Heart left ventricle (tissue), 16 donors: ENCODE data around the gene ZNF614. TPM values are rescaled to one million over a fixed set of nuclear protein-coding genes. Genes with fewer than 3 reads are reported as not detected.
"Not testable (repeated sequence)": the region's sequence is repeated elsewhere in the genome, so short reads cannot be mapped to it uniquely, and the experiment has no call there.

Experiments
- ATAC-seq, 4 donors: fragments of 200-7000 bp; cut with Tn5 transposase; one replicate each; pipeline ENCODE4 v1.9.1; 2020 to 2022; ENCODE audit warnings: moderate library complexity in 4 of 4, mild to moderate bottlenecking in 3 of 4, moderate number of reproducible peaks in 1 of 4
- DNase-seq, 5 donors: peaks; one replicate each; pipeline ENCODE4 v3.0.0-alpha.2; 2020
- H3K27ac ChIP-seq, 12 donors: fragments of 200-600 bp; sonication (generic) in 4 of 12; one replicate each; pipeline versions ENCODE4 v1.5.0 to v1.8.0; 2016 to 2022; ENCODE audit warnings: mild to moderate bottlenecking in 2 of 12
- H3K27me3 ChIP-seq, 9 donors: fragments of 200-600 bp; sonication (generic) in 2 of 9; one replicate each; pipeline versions ENCODE4 v1.5.1 to v1.8.0; 2016 to 2022; ENCODE audit warnings: mild to moderate bottlenecking in 3 of 9
- H3K36me3 ChIP-seq, 9 donors: fragments of 200-600 bp; sonication (generic) in 2 of 9; one replicate each; pipeline versions ENCODE4 v1.5.0 to v1.8.0; 2018 to 2022; ENCODE audit warnings: mild to moderate bottlenecking in 2 of 9
- H3K4me1 ChIP-seq, 12 donors: fragments of 200-600 bp; sonication (generic) in 4 of 12; one replicate each; pipeline versions ENCODE4 v1.5.0 to v1.8.0; 2016 to 2022; ENCODE audit warnings: mild to moderate bottlenecking in 3 of 12
- H3K4me3 ChIP-seq, 12 donors: fragments of 200-600 bp; sonication (generic) in 4 of 12; one replicate each; pipeline versions ENCODE4 v1.5.0 to v1.8.0; 2017 to 2022; ENCODE audit warnings: mild to moderate bottlenecking in 9 of 12, moderate library complexity in 4 of 12
- H3K9me3 ChIP-seq, 12 donors: fragments of 200-600 bp; sonication (generic) in 4 of 12; one replicate each; pipeline versions ENCODE4 v1.5.0 to v1.8.0; 2016 to 2022; ENCODE audit warnings: mild to moderate bottlenecking in 1 of 12
- POLR2A ChIP-seq, 2 donors: fragments of 450-650 bp; IDR thresholded peaks; one replicate each; pipeline ENCODE4 v1.6.1; 2017; ENCODE audit warnings: antibody characterized with exemption in 2 of 2, mild to moderate bottlenecking in 2 of 2, moderate library complexity in 2 of 2
- WGBS, 4 donors: extraction: QIAGEN DNeasy Blood & Tissue Kit in 2 of 4; methylation state at CpG; one replicate each; pipeline versions ENCODE4 v1.1.5 to v1.1.7; 2013 to 2018; 5-methylcytosine and 5-hydroxymethylcytosine counted together
- intact Hi-C, 10 donors: fragments of 100-400 bp; cut with DNase I; formaldehyde crosslinking; loops; one replicate each; pipeline versions ENCODE4 v1.11.1 to v1.14.2; 2022
- polyA plus RNA-seq, 2 donors: library from polyadenylated mRNA; stranded (reverse); fragments of 200-250 nt; gene quantifications; one replicate each; pipeline ENCODE4 v1.2.3, GENCODE V29; 2013
- total RNA-seq, 9 donors: library from RNA; depleted of rRNA in 2 of 9; stranded (reverse); fragments of >200 nt in 2 of 9; fragmentation: NEBNext Ultra II Directional in 3 of 9; extraction: Animal tissue kit (Norgen Biotek cat#: 25700) in 3 of 9; gene quantifications; one replicate each; pipeline versions ENCODE4 v1.1.0 to v1.2.4, GENCODE V29; 2016 to 2023
- TF ChIP-seq, protein P1 (sequence below), 12 donors: fragments of 200-600 bp; sonication (generic) in 4 of 12; IDR thresholded peaks; one replicate each; pipeline versions ENCODE4 v1.5.0 to v1.8.0; 2018 to 2022; ENCODE audit warnings: antibody characterized with exemption in 12 of 12, mild to moderate bottlenecking in 5 of 12
- donor health status: ischemic (EF 13 %, LVEDD 7.1; RV severe dilation, severe dysfunction).
- donor health status: healthy with polysubstance abuse.
- donor health status: DM: no; HTN: yes; CAD: no.
- donor health status: DM: no; HTN: no; CAD: no.
- donor health status: ischemic (EF 25% LVEDD 6.9; RV normal size, moderate dysfunction).
- donor health status: ischemic (EF 25% LVEDD 5.7; RV mildly dilated, moderate dysfunction).
- donor health status: healthy.
- donor health status: DM: yes; HTN: yes; CAD: no.
- donor health status: ischemic (EF 35%, LVEDD 5.7; RV mildly dilated, moderate dysfunction).
- donor health status: nonischemic (EF 11% LVEDD 7.7; RV severe dilation, severe dysfunction).
- donor health status: DM: yes; HTN: yes; CAD: no.
- donor health status: PGD.
- donor health status: ischemic (EF 29% LVEDD 5.4; RV normal size, mild dysfunction).
- donor health status: nonischemic (EF 23%, LVEDD 6.1; RV moderate dilation, normal function).

ZNF614 gene
- total and polyA plus RNA-seq, 11 donors, result 2.1 to 7.9 (median 6.5) TPM

DNA sequence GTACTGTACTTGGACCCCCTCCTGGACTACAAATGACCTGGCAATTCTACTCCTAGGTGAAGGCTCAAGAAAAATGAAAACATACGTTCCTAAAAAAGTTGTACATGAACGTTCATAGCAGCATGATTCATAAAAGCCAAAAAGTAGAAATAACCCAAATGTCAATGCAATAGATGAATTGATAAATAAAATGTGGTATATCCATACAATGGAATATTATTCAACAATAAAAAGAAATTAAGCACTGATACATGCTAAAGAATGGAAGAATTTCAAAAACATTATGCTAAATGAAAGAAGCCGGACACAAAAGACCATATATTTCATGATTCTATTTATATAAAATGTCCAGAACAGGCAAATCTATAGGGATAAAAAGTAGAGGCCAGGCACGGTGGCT, 11.0 kb upstream of the ZNF614 start:
- intact Hi-C loops, result no loop called here
- DNase-seq (no peak), ATAC-seq (no peak)
- Histone ChIP-seq H3K4me3 (no peak overlapping the region), H3K36me3 (peaks cover 38 to 94% (median 89%) of the 10 kb centered on the region in 9 donors), H3K9me3 (peaks cover 0 to 91% (median 62%) of the 10 kb centered on the region in 12 donors), H3K27me3 (no peaks in the 10 kb centered on the region), H3K4me1 (no peaks in the 10 kb centered on the region), H3K27ac (no peak overlapping the region)
- TF ChIP-seq POLR2A (IDR thresholded peaks at IDR 0.05), result no peak
- TF ChIP-seq, protein P1, sequence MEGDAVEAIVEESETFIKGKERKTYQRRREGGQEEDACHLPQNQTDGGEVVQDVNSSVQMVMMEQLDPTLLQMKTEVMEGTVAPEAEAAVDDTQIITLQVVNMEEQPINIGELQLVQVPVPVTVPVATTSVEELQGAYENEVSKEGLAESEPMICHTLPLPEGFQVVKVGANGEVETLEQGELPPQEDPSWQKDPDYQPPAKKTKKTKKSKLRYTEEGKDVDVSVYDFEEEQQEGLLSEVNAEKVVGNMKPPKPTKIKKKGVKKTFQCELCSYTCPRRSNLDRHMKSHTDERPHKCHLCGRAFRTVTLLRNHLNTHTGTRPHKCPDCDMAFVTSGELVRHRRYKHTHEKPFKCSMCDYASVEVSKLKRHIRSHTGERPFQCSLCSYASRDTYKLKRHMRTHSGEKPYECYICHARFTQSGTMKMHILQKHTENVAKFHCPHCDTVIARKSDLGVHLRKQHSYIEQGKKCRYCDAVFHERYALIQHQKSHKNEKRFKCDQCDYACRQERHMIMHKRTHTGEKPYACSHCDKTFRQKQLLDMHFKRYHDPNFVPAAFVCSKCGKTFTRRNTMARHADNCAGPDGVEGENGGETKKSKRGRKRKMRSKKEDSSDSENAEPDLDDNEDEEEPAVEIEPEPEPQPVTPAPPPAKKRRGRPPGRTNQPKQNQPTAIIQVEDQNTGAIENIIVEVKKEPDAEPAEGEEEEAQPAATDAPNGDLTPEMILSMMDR (IDR thresholded peaks at IDR 0.05), result no peak
- 97 to 99% (median 97%) methylated on average over 4 of the region's 4 CpGs for WGBS, 4 donors

DNA sequence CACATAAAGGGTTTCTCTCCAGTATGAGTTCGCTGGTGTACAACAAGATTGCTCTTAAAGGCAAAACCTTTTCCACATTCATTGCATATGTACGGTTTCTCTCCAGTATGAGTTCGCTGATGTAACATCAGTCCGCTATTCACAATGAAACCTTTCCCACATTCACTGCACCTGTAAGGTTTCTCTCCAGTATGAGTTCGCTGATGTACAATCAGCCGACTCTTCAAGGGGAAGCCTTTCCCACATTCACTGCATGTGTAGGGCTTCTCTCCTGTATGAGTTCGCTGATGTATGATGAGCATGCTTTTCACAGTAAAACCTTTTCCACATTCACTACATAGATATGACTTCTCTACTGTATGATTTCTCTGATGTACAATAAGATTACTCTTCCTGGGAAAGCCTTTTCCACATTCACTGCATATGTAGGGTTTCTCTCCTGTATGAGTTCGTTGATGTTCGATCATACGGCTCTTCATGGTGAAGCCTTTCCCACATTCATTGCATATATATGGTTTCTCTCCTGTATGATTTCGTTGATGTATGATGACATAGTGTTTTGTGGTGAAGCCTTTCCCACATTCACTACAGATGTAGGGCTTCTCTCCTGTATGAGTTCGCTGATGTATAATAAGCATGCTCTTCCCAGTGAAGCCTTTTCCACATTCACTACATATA, 6.0 kb upstream of the ZNF614 start:
- Histone ChIP-seq H3K4me1 (peaks cover 0 to 2% (median 0%) of the 10 kb centered on the region in 12 donors), H3K36me3 (peaks cover 30 to 76% (median 58%) of the 10 kb centered on the region in 9 donors), H3K27me3 (no peaks in the 10 kb centered on the region), H3K27ac (no peak overlapping the region), H3K9me3 (peaks cover 0 to 96% (median 79%) of the 10 kb centered on the region in 12 donors), H3K4me3 (no peak overlapping the region)
- no peak for TF ChIP-seq POLR2A (IDR thresholded peaks at IDR 0.05)
- TF ChIP-seq, protein P1 (IDR thresholded peaks at IDR 0.05), result no peak
- 98 to 99% (median 98%) methylated on average over 12 of the region's 12 CpGs for WGBS, 4 donors
- ATAC-seq (no peak), DNase-seq (no peak)
- intact Hi-C loops, result no loop called here

DNA sequence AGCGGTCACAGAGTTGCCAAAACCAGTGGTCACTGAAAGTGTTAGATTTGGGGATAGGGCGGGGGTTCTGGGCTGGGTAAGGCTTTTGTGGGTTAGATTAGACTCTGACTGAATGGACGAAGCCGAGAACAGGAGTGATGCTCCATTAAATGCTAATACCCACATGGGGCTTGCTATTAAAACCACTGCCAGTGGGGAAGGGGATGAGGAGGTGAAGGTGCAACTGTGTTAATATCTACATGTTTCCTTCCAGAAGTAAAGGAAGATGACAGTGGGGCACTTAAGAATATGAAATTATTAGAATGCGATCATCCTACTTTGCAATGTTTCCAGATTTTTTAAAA, 573 bp upstream of the ZNF614 start:
- Histone ChIP-seq H3K36me3 (peaks cover 0 to 51% (median 27%) of the 10 kb centered on the region in 9 donors), H3K27ac (peak overlapping the region; percentile 85 to 98 (median 92)), H3K4me1 (peaks cover 0 to 20% (median 13%) of the 10 kb centered on the region in 12 donors), H3K27me3 (no peaks in the 10 kb centered on the region), H3K4me3 (peak overlapping the region; percentile 67 to 92 (median 78)), H3K9me3 (peaks cover 0 to 62% (median 30%) of the 10 kb centered on the region in 12 donors)
- WGBS, 4 donors, result 16 to 19% (median 18%) methylated on average over 5 of the region's 5 CpGs
- no peak for DNase-seq
- ATAC-seq, result peak in 3 of 4 donors; percentile 28 to 32 (median 31)
- no peak for TF ChIP-seq POLR2A (IDR thresholded peaks at IDR 0.05)
- TF ChIP-seq, protein P1 (IDR thresholded peaks at IDR 0.05), result no peak
- intact Hi-C loops, result loop anchor here in 3 of 10 donors (1.0 to 2.0 kb wide), 4 partner anchors 20 to 21 kb away; partner anchors contain the start of genes ZNF615 (in 2 of the 3) and ZNF432 (in 1 of the 3)

DNA sequence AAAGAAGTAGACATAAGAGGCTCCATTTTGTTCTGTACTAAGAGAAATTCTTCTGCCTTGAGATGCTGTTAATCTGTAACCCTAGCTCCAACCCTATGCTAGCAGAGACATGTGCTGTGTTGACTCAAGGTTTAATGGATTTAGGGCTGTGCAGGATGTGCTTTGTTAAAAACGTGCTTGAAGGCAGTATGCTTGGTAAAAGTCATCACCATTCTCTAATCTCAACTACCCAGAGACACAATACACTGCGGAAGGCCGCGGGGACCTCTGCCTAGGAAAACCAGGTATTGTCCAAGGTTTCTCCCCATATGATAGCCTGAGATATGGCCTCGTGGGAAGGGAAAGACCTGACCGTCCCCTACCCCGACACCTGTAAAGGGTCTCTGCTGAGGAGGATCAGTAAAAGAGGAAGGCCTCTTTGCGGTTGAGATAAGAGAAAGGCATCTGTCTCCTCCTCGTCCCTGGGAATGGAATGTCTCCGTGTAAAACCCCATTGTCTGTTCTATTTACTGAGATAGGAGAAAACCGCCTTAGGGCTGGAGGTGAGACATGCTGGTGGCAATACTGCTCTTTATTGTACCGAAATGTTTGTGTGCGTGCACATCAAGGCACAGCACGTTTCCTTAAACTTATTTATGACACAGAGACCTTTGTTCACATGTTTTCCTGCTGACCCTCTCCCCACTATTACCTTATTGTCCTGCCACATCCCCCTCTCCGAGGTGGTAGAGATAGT, 1.8 kb downstream of the ZNF614 start:
- H3K27me3 ChIP-seq, ATAC-seq, intact Hi-C loops, H3K27ac ChIP-seq, DNase-seq: not testable (repeated sequence)
- peak overlapping the region in 1 of 12 donors; percentile 92 for H3K4me3 ChIP-seq
- WGBS, 4 donors, result 82 to 87% (median 85%) methylated on average over 15 of the region's 15 CpGs
- H3K4me1 ChIP-seq, result peaks cover 0 to 20% (median 13%) of the 10 kb centered on the region in 12 donors
- H3K36me3 ChIP-seq, result peaks cover 0 to 55% (median 43%) of the 10 kb centered on the region in 9 donors
- peaks cover 0 to 62% (median 10%) of the 10 kb centered on the region in 12 donors for H3K9me3 ChIP-seq

DNA sequence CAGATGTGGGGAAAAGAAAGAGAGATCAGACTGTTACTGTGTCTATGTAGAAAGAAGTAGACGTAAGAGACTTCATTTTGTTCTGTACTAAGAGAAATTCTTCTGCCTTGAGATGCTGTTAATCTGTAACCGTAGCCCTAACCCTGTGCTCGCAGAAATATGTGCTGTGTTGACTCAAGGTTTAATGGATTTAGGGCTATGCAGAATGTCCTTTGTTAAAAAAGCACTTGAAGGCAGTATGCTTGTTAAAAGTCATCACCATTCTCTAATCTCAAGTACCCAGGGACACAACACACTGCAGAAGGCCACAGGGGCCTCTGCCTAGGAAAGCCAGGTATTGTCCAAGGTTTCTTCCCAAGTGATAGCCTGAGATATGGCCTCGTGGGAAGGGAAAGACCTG, 3.7 kb downstream of the ZNF614 start:
- intact Hi-C loops, result not testable (repeated sequence)
- peaks cover 3 to 72% (median 61%) of the 10 kb centered on the region in 9 donors for H3K36me3 ChIP-seq

More for the DNA sequence above, 3.7 kb downstream of the ZNF614 start:
- not testable (repeated sequence) for DNase-seq, H3K27me3 ChIP-seq, H3K4me3 ChIP-seq, ATAC-seq, H3K27ac ChIP-seq
- Histone ChIP-seq H3K9me3 (peaks cover 0 to 64% (median 17%) of the 10 kb centered on the region in 12 donors), H3K4me1 (peaks cover 0 to 22% (median 13%) of the 10 kb centered on the region in 12 donors)
- 88 to 96% (median 95%) methylated on average over 4 of the region's 4 CpGs for WGBS, 4 donors
